Endothelial cell of umbilical vein (primary cell): ENCODE results near the gene OCIAD1. TPM values are rescaled to one million over a fixed set of nuclear protein-coding genes. Genes with fewer than 3 reads are reported as not detected.

Experiments used
- BruUV-seq: library from RNA; stranded (reverse); fragments of 400-500 nt; replicated peaks from 2 replicates; lab custom pipeline; 2021; lab: Mats Ljungman, UMichigan
- CTCF ChIA-PET: fragments of 300-600, 350-600 bp; sonication (Branson Sonifier 250); formaldehyde crosslinking; loops from one replicate; lab custom pipeline; 2021; ENCODE audit warnings: antibody characterized with exemption, inconsistent platforms; lab: Charles Lee
- POLR2A ChIA-PET: fragments of 300-600, 350-600 bp; sonication (Branson Sonifier 250); formaldehyde crosslinking; loops from one replicate; lab custom pipeline; 2021; ENCODE audit warnings: antibody characterized with exemption, inconsistent platforms; lab: Charles Lee
- DNase-seq: peaks from one replicate; pipeline ENCODE4 v3.0.0-alpha.2; 2011; ENCODE audit warnings: low read depth, low spot score
- FAIRE-seq: peaks from 2 replicates; lab custom pipeline; 2011; peaks lifted over from hg19 to GRCh38; lab: Jason Lieb, UNC
- H2AFZ ChIP-seq: 2 replicates; pipeline ENCODE4 v1.6.0; 2012; ENCODE audit warnings: low read depth, low read length, control low read depth, inconsistent platforms
- H3K27ac ChIP-seq: 2 replicates; pipeline ENCODE4 v1.5.1; 2011; ENCODE audit warnings: low read depth, mild to moderate bottlenecking, control low read depth, low read length, moderate library complexity; ENCODE audit not compliant: insufficient read depth
- H3K27me3 ChIP-seq, 2 experiments: 2 replicates each; pipeline versions ENCODE4 v1.6.0 to v1.6.1; 2011; ENCODE audit warnings: low read length in 2 of 2, mixed read lengths in 1 of 2; ENCODE audit not compliant: control insufficient read depth in 2 of 2, insufficient read depth in 2 of 2
- H3K36me3 ChIP-seq, 2 experiments: 2 replicates in 1 of 2; 3 replicates in 1 of 2; pipeline ENCODE4 v1.5.1; 2011; ENCODE audit warnings: low read length in 2 of 2, mild to moderate bottlenecking in 1 of 2, moderate library complexity in 1 of 2; ENCODE audit not compliant: control insufficient read depth in 2 of 2, insufficient read depth in 2 of 2; ENCODE audit errors: extremely low read depth in 1 of 2
- H3K4me1 ChIP-seq: 3 replicates; pipeline ENCODE4 v1.5.1; 2011; ENCODE audit warnings: mild to moderate bottlenecking, low read length; ENCODE audit not compliant: control insufficient read depth, insufficient read depth; ENCODE audit errors: extremely low read depth
- H3K4me2 ChIP-seq: 2 replicates; pipeline ENCODE4 v1.6.1; 2011; ENCODE audit warnings: low read length, control low read depth, mixed read lengths; ENCODE audit not compliant: insufficient read depth
- H3K4me3 ChIP-seq, 3 experiments: fragments of 200-600 bp in 1 of 3; sonication (generic), shearing (Covaris generic) in 1 of 3; replicated peaks in 1 of 3; 2 replicates each; pipeline ENCODE4 v1.5.1; 2011 to 2016; ENCODE audit warnings: control low read depth in 3 of 3, low read length in 3 of 3, mild to moderate bottlenecking in 2 of 3, inconsistent platforms in 1 of 3, low read depth in 1 of 3, moderate library complexity in 1 of 3; ENCODE audit not compliant: insufficient read depth in 1 of 3
- H3K79me2 ChIP-seq: 2 replicates; pipeline ENCODE4 v1.6.0; 2012; ENCODE audit warnings: low read length, inconsistent platforms; ENCODE audit not compliant: control insufficient read depth, insufficient read depth
- H3K9ac ChIP-seq: replicated peaks from 2 replicates; pipeline ENCODE3; 2011; ENCODE audit warnings: low read length, control low read depth; ENCODE audit not compliant: insufficient read depth; ENCODE audit errors: extremely low read depth
- H3K9me1 ChIP-seq: replicated peaks from 3 replicates; pipeline ENCODE4 v1.6.0; 2011; ENCODE audit warnings: mild to moderate bottlenecking, low read length; ENCODE audit not compliant: control insufficient read depth, insufficient read depth; ENCODE audit errors: extremely low read depth
- H3K9me3 ChIP-seq: replicated peaks from 2 replicates; pipeline ENCODE4 v1.5.1; 2012; ENCODE audit warnings: low read length, inconsistent platforms; ENCODE audit not compliant: control insufficient read depth, insufficient read depth
- H4K20me1 ChIP-seq: replicated peaks from 2 replicates; pipeline ENCODE3; 2011; ENCODE audit warnings: mild to moderate bottlenecking, low read length; ENCODE audit not compliant: control insufficient read depth, insufficient read depth; ENCODE audit errors: extremely low read depth
- EZH2 ChIP-seq: IDR thresholded peaks from 2 replicates; pipeline ENCODE4 v1.6.1; 2012; ENCODE audit warnings: borderline replicate concordance, low read depth, mild to moderate bottlenecking, moderate library complexity, low read length, inconsistent platforms; ENCODE audit not compliant: severe bottlenecking
- FOS ChIP-seq: IDR thresholded peaks from 2 replicates; pipeline ENCODE4 v1.6.1; 2011; ENCODE audit warnings: mild to moderate bottlenecking, low read length, moderate library complexity, borderline replicate concordance; ENCODE audit not compliant: insufficient read depth
- JUN ChIP-seq: IDR thresholded peaks from 2 replicates; pipeline ENCODE4 v1.6.1; 2011; ENCODE audit warnings: borderline replicate concordance, low read depth; ENCODE audit not compliant: insufficient read length, insufficient read depth
- dilution Hi-C: fragments of 300-500 bp; cut with MboI; formaldehyde crosslinking; loops from one replicate; pipeline ENCODE4 v1.15.0; 2019; ENCODE audit warnings: low sequenced_read_pairs; ENCODE audit not compliant: extremely low pct_ligation_motif_present
- intact Hi-C: fragments of 100-400 bp; cut with micrococcal nuclease; formaldehyde crosslinking; loops from one replicate; pipeline ENCODE4 v1.10.0; 2022
- polyA plus RNA-seq, 4 experiments: library from polyadenylated mRNA; depleted of rRNA in 3 of 4; stranded (reverse) in 3 of 4; unstranded in 1 of 4; fragments of >200 nt; gene quantifications; 2 replicates each; pipeline versions ENCODE4 v1.2.1 to v1.2.3, GENCODE V29; 2011 to 2012; ENCODE audit warnings: missing spikeins in 1 of 4
- total RNA-seq: library from RNA; stranded (reverse); gene quantifications from 2 replicates; pipeline ENCODE4 v1.2.3, GENCODE V29; 2021
- TF ChIP-seq, protein P1 (sequence below), 2 donors: IDR thresholded peaks; 1 replicate in 1 of 2; 2 replicates in 1 of 2; pipeline ENCODE4 v1.5.1; 2011; ENCODE audit warnings: low read length in 2 of 2, mild to moderate bottlenecking in 2 of 2, moderate library complexity in 2 of 2, control low read depth in 1 of 2, inconsistent platforms in 1 of 2, low read depth in 1 of 2; ENCODE audit not compliant: insufficient read depth in 1 of 2; ENCODE audit errors: extremely low read depth in 1 of 2

Gene OCIAD1
- total and polyA plus RNA-seq, 2 donors (not counting 3 experiments of a cell fraction or from before 2014, with no cell fraction given): 81.7 to 101 TPM

DNA sequence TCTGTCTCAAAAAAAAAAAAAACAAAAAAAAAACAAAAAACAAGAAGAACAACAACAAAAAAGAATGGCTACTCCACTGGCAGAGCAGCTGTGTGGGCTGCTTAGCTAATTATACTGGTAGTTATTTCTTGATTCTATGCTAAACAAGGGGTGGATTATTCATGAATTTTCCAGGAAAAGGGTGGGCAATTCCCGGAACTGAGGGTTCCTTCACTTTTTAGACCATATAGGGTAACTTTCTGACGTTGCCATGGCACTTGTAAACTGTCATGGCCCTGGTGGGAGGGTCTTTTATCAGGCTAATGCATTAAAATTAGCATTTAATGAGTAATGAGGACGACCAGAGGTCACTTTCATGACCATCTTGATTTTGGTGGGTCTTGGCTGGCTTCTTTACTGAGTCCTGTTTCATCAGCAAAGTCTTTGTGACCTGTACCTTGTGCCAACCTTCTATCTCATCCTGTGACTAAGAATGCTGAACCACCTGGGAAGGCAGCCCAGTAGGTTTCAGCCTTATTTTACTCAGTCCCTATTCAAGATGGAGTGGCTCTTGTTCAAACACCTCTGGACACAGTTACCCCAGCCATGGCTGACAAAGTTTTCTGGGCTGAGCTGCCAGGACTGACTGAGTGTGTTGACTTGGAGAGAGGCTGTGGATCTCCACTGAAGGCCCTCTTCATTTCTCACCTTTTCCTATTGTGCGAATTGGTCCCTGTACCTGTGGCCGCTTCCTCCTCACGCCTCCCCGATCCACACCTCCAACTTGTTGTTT lies 77.0 kb downstream of the OCIAD1 start:
- peaks cover 32% of the 10 kb centered on the region for H3K4me1 ChIP-seq
- FAIRE-seq (no peak), DNase-seq (no peak)
- H3K9ac ChIP-seq: no peak overlapping the region
- no peaks in the 10 kb centered on the region for H3K9me3 ChIP-seq
- peaks cover 0 to 3% of the 10 kb centered on the region in 2 experiments for H3K36me3 ChIP-seq
- H3K4me2 ChIP-seq: no peak overlapping the region
- no peak overlapping the region for H3K4me3 ChIP-seq
- no peaks in the 10 kb centered on the region for H4K20me1 ChIP-seq
- H3K27me3 ChIP-seq: no peaks in the 10 kb centered on the region
- H3K79me2 ChIP-seq: peaks cover 18% of the 10 kb centered on the region
- H3K27ac ChIP-seq: no peak overlapping the region
- ChIA-PET POLR2A (interaction anchor here (0.7 kb wide), 1 partner anchor 127 kb away, joined by 4 read pairs; no protein-coding TSS in a partner anchor), CTCF (interaction anchor here (1.8 kb wide), 1 partner anchor 10 kb away, joined by 7 read pairs; no protein-coding TSS in a partner anchor)
- dilution Hi-C loops: no loop called here
- no TSS peak for BruUV-seq
- no peaks in the 10 kb centered on the region for H3K9me1 ChIP-seq
- H2AFZ ChIP-seq: no peak overlapping the region
- no peak for TF ChIP-seq FOS
- no peak for TF ChIP-seq JUN
- TF ChIP-seq, protein P1, sequence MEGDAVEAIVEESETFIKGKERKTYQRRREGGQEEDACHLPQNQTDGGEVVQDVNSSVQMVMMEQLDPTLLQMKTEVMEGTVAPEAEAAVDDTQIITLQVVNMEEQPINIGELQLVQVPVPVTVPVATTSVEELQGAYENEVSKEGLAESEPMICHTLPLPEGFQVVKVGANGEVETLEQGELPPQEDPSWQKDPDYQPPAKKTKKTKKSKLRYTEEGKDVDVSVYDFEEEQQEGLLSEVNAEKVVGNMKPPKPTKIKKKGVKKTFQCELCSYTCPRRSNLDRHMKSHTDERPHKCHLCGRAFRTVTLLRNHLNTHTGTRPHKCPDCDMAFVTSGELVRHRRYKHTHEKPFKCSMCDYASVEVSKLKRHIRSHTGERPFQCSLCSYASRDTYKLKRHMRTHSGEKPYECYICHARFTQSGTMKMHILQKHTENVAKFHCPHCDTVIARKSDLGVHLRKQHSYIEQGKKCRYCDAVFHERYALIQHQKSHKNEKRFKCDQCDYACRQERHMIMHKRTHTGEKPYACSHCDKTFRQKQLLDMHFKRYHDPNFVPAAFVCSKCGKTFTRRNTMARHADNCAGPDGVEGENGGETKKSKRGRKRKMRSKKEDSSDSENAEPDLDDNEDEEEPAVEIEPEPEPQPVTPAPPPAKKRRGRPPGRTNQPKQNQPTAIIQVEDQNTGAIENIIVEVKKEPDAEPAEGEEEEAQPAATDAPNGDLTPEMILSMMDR (IDR thresholded peaks at IDR 0.05; ENCODE audit: extremely low read depth in 1 of 2, insufficient read depth in 1 of 2, low read depth in 1 of 2, low read length in 2 of 2): no peak
- TF ChIP-seq EZH2: no peak
- intact Hi-C loops: loop anchor here (2.0 kb wide), 2 partner anchors 55 to 77 kb away; partner anchors contain the start of gene OCIAD1
